T-helper 9 cell (primary cell): ENCODE data around the gene NIBAN1.
"Not testable (repeated sequence)": the region's sequence is repeated elsewhere in the genome, so short reads cannot be mapped to it uniquely, and the experiment has no call there.

Experiments
- DNase-seq: peaks from one replicate; pipeline ENCODE4 v3.0.0-alpha.2; 2020

The NIBAN1 gene

GRCh38 chr1:184973272-184974055, 844 bp downstream of the NIBAN1 start:
- no peak for DNase-seq

- no peak for DNase-seq
Measured at GRCh38 chr1:184972315-184973055, 1.8 kb downstream of the NIBAN1 start.

- DNase-seq = no peak
Measured at GRCh38 chr1:184971522-184972265, 2.6 kb downstream of the NIBAN1 start.

- no peak for DNase-seq
Measured at GRCh38 chr1:184970691-184971161, 3.6 kb downstream of the NIBAN1 start.

GRCh38 chr1:184966989-184967388, 7.3 kb downstream of the NIBAN1 start:
- no peak for DNase-seq

GRCh38 chr1:184965944-184966860, 8.1 kb downstream of the NIBAN1 start:
- DNase-seq = no peak

- no peak for DNase-seq
Measured at GRCh38 chr1:184965439-184965838, 8.9 kb downstream of the NIBAN1 start.

- no peak for DNase-seq
Measured at GRCh38 chr1:184959626-184960025, 14.7 kb downstream of the NIBAN1 start.

- DNase-seq = no peak
Measured at GRCh38 chr1:184958554-184959353, 15.6 kb downstream of the NIBAN1 start.

GRCh38 chr1:184957901-184958300, 16.4 kb downstream of the NIBAN1 start:
- not testable (repeated sequence) for DNase-seq

GRCh38 chr1:184956999-184957700, 17.2 kb downstream of the NIBAN1 start:
- DNase-seq = no peak

- DNase-seq = no peak
Measured at GRCh38 chr1:184954232-184954995, 19.9 kb downstream of the NIBAN1 start.

- no peak for DNase-seq
Measured at GRCh38 chr1:184953600-184954219, 20.6 kb downstream of the NIBAN1 start.

GRCh38 chr1:184952428-184952827, 21.9 kb downstream of the NIBAN1 start:
- DNase-seq = no peak

- DNase-seq = no peak
Measured at GRCh38 chr1:184951788-184952187, 22.5 kb downstream of the NIBAN1 start.

- no peak for DNase-seq
Measured at GRCh38 chr1:184950906-184951305, 23.4 kb downstream of the NIBAN1 start.

- no peak for DNase-seq
Measured at GRCh38 chr1:184950227-184950626, 24.1 kb downstream of the NIBAN1 start.

- DNase-seq = no peak
Measured at GRCh38 chr1:184947497-184948256, 26.6 kb downstream of the NIBAN1 start.
